Measurements from ENCODE around the gene UBE2D3. TPM values are rescaled to one million over a fixed set of nuclear protein-coding genes. Genes with fewer than 3 reads are reported as not detected.
A peak's percentile ranks its signal among the peaks of the same experiment; 100 is the strongest.

Gene UBE2D3
- polyA plus RNA-seq, 1 donor from 2014 or later, result 373 TPM

GRCh38 chr4:102759831-102760644 is 67.3 kb downstream of the UBE2D3 start:
- H3K79me2 ChIP-seq (replicated peaks; ENCODE audit: insufficient read depth, low read length), result peaks cover 22% of the 10 kb centered on the region
- H3K9me2 ChIP-seq (ENCODE audit: insufficient read depth, low read length), result no peaks in the 10 kb centered on the region
- peak overlapping the region; percentile 85 for H3K9ac ChIP-seq (ENCODE audit: low read length)
- no peaks in the 10 kb centered on the region for H3K9me3 ChIP-seq (ENCODE audit: low read length)
- peak overlapping the region; percentile 80 for H3K27ac ChIP-seq (ENCODE audit: low read length)
- H3K27me3 ChIP-seq (ENCODE audit: insufficient read depth, low read depth, low read length), result no peaks in the 10 kb centered on the region
- H3K4me3 ChIP-seq (ENCODE audit: low read length), result peak overlapping the region; percentile 94
- no peak for TF ChIP-seq POLR2AphosphoS5 (IDR thresholded peaks at IDR 0.05)
- TF ChIP-seq MXI1 (conservative IDR thresholded peaks at IDR 0.05; ENCODE audit: poor library complexity, severe bottlenecking), result peak; percentile 54
- H4K20me1 ChIP-seq (ENCODE audit: insufficient read depth), result no peaks in the 10 kb centered on the region
- peaks cover 7% of the 10 kb centered on the region for H3F3A ChIP-seq (ENCODE audit: insufficient read depth, low read length, poor library complexity, severe bottlenecking)
- H3K36me3 ChIP-seq (ENCODE audit: insufficient read depth, low read length), result no peaks in the 10 kb centered on the region
- peak overlapping the region; percentile 82 for H2AFZ ChIP-seq (ENCODE audit: low read depth, low read length)
- peak overlapping the region; percentile 69 for H3K4me2 ChIP-seq (ENCODE audit: low read length)

DNA sequence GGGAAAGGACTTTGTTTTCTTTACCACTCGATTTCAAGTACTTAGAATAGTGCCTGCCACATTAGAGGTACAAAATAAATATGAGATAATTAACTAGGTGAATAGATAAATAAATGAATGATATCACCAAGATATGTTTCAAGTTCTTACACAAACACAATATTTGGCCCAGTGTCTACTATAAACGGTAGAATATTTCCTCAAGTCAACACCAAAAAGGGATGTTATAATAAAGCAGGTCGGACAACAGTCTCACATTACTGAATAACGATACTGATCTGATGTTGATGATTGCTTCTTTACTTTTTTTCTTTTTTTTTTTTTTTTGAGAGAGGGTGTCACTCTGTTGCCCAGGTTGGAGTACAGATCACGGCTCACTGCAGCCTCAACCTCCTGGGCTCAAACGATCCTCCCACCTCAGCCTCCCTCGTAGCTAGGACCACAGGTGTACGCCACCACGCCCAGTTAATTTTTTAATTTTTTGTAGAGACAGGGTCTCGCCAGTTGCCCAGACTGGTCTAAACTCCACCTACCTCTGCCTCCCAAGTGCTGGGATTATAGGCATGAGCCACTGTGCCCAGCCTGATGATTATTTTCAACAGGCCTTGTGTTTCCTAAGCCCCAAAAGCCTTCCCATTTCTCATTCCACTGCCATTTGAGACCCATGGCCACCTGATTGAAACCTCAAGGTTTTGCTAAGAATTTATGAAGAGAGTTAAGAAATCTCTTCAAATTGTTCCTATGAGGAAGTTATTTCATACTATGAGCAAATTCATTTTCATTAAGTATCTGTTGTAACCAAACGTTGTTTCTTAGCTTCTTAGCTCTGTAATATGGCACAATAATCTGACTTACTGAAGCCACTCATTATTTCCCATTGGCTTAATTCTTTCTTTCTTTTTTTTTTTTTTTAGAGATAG is 68.8 kb downstream of the UBE2D3 start:
- no peaks in the 10 kb centered on the region for H4K20me1 ChIP-seq (ENCODE audit: insufficient read depth)
- H3K9me2 ChIP-seq (ENCODE audit: insufficient read depth, low read length), result no peaks in the 10 kb centered on the region
- peaks cover 22% of the 10 kb centered on the region for H3K79me2 ChIP-seq (replicated peaks; ENCODE audit: insufficient read depth, low read length)
- H3K4me3 ChIP-seq (ENCODE audit: low read length), result peak overlapping the region; percentile 94
- H3K27me3 ChIP-seq (ENCODE audit: insufficient read depth, low read depth, low read length), result no peaks in the 10 kb centered on the region
- H3K9ac ChIP-seq (ENCODE audit: low read length), result no peak overlapping the region
- H3K27ac ChIP-seq (ENCODE audit: low read length), result no peak overlapping the region
- peaks cover 7% of the 10 kb centered on the region for H3F3A ChIP-seq (ENCODE audit: insufficient read depth, low read length, poor library complexity, severe bottlenecking)
- no peaks in the 10 kb centered on the region for H3K36me3 ChIP-seq (ENCODE audit: insufficient read depth, low read length)
- no peaks in the 10 kb centered on the region for H3K9me3 ChIP-seq (ENCODE audit: low read length)
- H2AFZ ChIP-seq (ENCODE audit: low read depth, low read length), result no peak overlapping the region
- peak overlapping the region; percentile 1 for H3K4me2 ChIP-seq (ENCODE audit: low read length)
- TF ChIP-seq, protein P1, sequence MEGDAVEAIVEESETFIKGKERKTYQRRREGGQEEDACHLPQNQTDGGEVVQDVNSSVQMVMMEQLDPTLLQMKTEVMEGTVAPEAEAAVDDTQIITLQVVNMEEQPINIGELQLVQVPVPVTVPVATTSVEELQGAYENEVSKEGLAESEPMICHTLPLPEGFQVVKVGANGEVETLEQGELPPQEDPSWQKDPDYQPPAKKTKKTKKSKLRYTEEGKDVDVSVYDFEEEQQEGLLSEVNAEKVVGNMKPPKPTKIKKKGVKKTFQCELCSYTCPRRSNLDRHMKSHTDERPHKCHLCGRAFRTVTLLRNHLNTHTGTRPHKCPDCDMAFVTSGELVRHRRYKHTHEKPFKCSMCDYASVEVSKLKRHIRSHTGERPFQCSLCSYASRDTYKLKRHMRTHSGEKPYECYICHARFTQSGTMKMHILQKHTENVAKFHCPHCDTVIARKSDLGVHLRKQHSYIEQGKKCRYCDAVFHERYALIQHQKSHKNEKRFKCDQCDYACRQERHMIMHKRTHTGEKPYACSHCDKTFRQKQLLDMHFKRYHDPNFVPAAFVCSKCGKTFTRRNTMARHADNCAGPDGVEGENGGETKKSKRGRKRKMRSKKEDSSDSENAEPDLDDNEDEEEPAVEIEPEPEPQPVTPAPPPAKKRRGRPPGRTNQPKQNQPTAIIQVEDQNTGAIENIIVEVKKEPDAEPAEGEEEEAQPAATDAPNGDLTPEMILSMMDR (IDR thresholded peaks at IDR 0.05; ENCODE audit: poor library complexity, severe bottlenecking), result no peak
- TF ChIP-seq EP300 (conservative IDR thresholded peaks at IDR 0.05; ENCODE audit: poor library complexity, severe bottlenecking) (no peak), TAF1 (IDR thresholded peaks at IDR 0.05; ENCODE audit: low read depth) (no peak), MXI1 (conservative IDR thresholded peaks at IDR 0.05; ENCODE audit: poor library complexity, severe bottlenecking) (no peak), EZH2 (IDR thresholded peaks at IDR 0.05; ENCODE audit: borderline replicate concordance, insufficient read depth, low read length, poor library complexity, severe bottlenecking) (no peak), POLR2AphosphoS5 (IDR thresholded peaks at IDR 0.05) (no peak), RAD21 (conservative IDR thresholded peaks at IDR 0.05) (no peak), SMC3 (conservative IDR thresholded peaks at IDR 0.05; ENCODE audit: poor library complexity) (no peak)
- TF ChIP-seq, protein P2, sequence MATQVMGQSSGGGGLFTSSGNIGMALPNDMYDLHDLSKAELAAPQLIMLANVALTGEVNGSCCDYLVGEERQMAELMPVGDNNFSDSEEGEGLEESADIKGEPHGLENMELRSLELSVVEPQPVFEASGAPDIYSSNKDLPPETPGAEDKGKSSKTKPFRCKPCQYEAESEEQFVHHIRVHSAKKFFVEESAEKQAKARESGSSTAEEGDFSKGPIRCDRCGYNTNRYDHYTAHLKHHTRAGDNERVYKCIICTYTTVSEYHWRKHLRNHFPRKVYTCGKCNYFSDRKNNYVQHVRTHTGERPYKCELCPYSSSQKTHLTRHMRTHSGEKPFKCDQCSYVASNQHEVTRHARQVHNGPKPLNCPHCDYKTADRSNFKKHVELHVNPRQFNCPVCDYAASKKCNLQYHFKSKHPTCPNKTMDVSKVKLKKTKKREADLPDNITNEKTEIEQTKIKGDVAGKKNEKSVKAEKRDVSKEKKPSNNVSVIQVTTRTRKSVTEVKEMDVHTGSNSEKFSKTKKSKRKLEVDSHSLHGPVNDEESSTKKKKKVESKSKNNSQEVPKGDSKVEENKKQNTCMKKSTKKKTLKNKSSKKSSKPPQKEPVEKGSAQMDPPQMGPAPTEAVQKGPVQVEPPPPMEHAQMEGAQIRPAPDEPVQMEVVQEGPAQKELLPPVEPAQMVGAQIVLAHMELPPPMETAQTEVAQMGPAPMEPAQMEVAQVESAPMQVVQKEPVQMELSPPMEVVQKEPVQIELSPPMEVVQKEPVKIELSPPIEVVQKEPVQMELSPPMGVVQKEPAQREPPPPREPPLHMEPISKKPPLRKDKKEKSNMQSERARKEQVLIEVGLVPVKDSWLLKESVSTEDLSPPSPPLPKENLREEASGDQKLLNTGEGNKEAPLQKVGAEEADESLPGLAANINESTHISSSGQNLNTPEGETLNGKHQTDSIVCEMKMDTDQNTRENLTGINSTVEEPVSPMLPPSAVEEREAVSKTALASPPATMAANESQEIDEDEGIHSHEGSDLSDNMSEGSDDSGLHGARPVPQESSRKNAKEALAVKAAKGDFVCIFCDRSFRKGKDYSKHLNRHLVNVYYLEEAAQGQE (IDR thresholded peaks at IDR 0.05; ENCODE audit: borderline replicate concordance), result no peak

Data from neural cell (in vitro differentiated cells).